HFFc6 (cell line): ENCODE measurements around the gene PRPF40B. TPM values are rescaled to one million over a fixed set of nuclear protein-coding genes. Genes with fewer than 3 reads are reported as not detected.
"Not testable (repeated sequence)": the region's sequence is repeated elsewhere in the genome, so short reads cannot be mapped to it uniquely, and the experiment has no call there.

Experiments
- DNase-seq: peaks from one replicate; pipeline ENCODE4 v3.0.0-alpha.2; 2018
- H3K27ac Mint-ChIP-seq: 2 replicates; pipeline ENCODE4 v1.8.0; 2020; ENCODE audit warnings: mild to moderate bottlenecking, mixed read lengths
- H3K27me3 Mint-ChIP-seq: 2 replicates; pipeline ENCODE4 v1.8.0; 2021; ENCODE audit warnings: mild to moderate bottlenecking, moderate library complexity, mixed read lengths; ENCODE audit not compliant: insufficient read depth
- H3K36me3 Mint-ChIP-seq: 2 replicates; pipeline ENCODE4 v1.8.0; 2021; ENCODE audit warnings: low read depth, mixed read lengths
- H3K4me1 Mint-ChIP-seq: 2 replicates; pipeline ENCODE4 v1.8.0; 2020; ENCODE audit warnings: low read depth, mixed read lengths
- H3K4me3 Mint-ChIP-seq: 2 replicates; pipeline ENCODE4 v1.8.0; 2020; ENCODE audit warnings: mild to moderate bottlenecking, moderate library complexity, mixed read lengths
- H3K9me3 Mint-ChIP-seq: 2 replicates; pipeline ENCODE4 v1.8.0; 2020; ENCODE audit warnings: mild to moderate bottlenecking, mixed read lengths
- CTCF ChIP-seq: fragments of 200-600 bp; sonication (generic); IDR thresholded peaks from 2 replicates; pipeline ENCODE4 v1.5.0; 2021; ENCODE audit warnings: antibody characterized with exemption, mild to moderate bottlenecking
- total RNA-seq, 6 experiments: library from RNA; stranded (reverse); fragmentation: NEBNext Ultra II Directional; extraction: Animal tissue kit (Norgen Biotek cat#: 25700); gene quantifications; 2 replicates in 1 of 6; 3 replicates in 5 of 6; pipeline ENCODE4 v1.2.3, GENCODE V29; 2021

PRPF40B gene
- total RNA-seq, 6 experiments from 2014 or later: 10.3 to 11.9 (median 11.2) TPM

- no peak for DNase-seq
- Mint-ChIP-seq H3K27ac (no peak overlapping the region), H3K27me3 (no peaks in the 10 kb centered on the region; the same call in 1 of the 2 replicates), H3K9me3 (no peaks in the 10 kb centered on the region), H3K4me1 (peaks cover 10% of the 10 kb centered on the region), H3K4me3 (no peak overlapping the region), H3K36me3 (no peaks in the 10 kb centered on the region)
- no peak for TF ChIP-seq CTCF
Observed at GRCh38 chr12:49604856-49605255, 18.5 kb upstream of the PRPF40B start.

GRCh38 chr12:49605539-49605938 is 17.8 kb upstream of the PRPF40B start, which contains the start of gene FAM186B:
Gene FAM186B, minus strand, starts transcription at chr12:49605639. Its CDS starts 162 bp downstream, at chr12:49605477.
- peaks cover 14% of the 10 kb centered on the region for H3K4me1 Mint-ChIP-seq
- not testable (repeated sequence) for H3K27ac Mint-ChIP-seq, H3K36me3 Mint-ChIP-seq, H3K9me3 Mint-ChIP-seq, H3K27me3 Mint-ChIP-seq, H3K4me3 Mint-ChIP-seq, DNase-seq

GRCh38 chr12:49609059-49609874 is 14.1 kb upstream of the PRPF40B start:
- no peaks in the 10 kb centered on the region for H3K36me3 Mint-ChIP-seq
- peaks cover 6% of the 10 kb centered on the region for H3K27me3 Mint-ChIP-seq
- no peak overlapping the region for H3K27ac Mint-ChIP-seq
- H3K9me3 Mint-ChIP-seq: peaks cover 1% of the 10 kb centered on the region; the same call in 1 of the 2 replicates
- H3K4me3 Mint-ChIP-seq: no peak overlapping the region
- no peak for TF ChIP-seq CTCF
- H3K4me1 Mint-ChIP-seq: peaks cover 14% of the 10 kb centered on the region
- no peak for DNase-seq

- peaks cover 6% of the 10 kb centered on the region for H3K27me3 Mint-ChIP-seq
- no peaks in the 10 kb centered on the region for H3K36me3 Mint-ChIP-seq
- peak; percentile 73 for DNase-seq
- peaks cover 14% of the 10 kb centered on the region for H3K4me1 Mint-ChIP-seq
- TF ChIP-seq CTCF: peak; percentile 60
- peaks cover 3% of the 10 kb centered on the region; the same call in 1 of the 2 replicates for H3K9me3 Mint-ChIP-seq
- no peak overlapping the region for H3K27ac Mint-ChIP-seq
- H3K4me3 Mint-ChIP-seq: no peak overlapping the region
Observed at GRCh38 chr12:49609875-49610154, 13.5 kb upstream of the PRPF40B start.

GRCh38 chr12:49610785-49611184 is 12.6 kb upstream of the PRPF40B start:
- H3K27ac Mint-ChIP-seq, H3K9me3 Mint-ChIP-seq, H3K4me3 Mint-ChIP-seq, DNase-seq, H3K27me3 Mint-ChIP-seq, H3K36me3 Mint-ChIP-seq: not testable (repeated sequence)
- peaks cover 14% of the 10 kb centered on the region for H3K4me1 Mint-ChIP-seq

GRCh38 chr12:49612210-49612609 is 11.2 kb upstream of the PRPF40B start:
- Mint-ChIP-seq H3K4me1 (peaks cover 14% of the 10 kb centered on the region), H3K36me3 (peaks cover 9% of the 10 kb centered on the region; the same call in 1 of the 2 replicates), H3K27me3 (peaks cover 6% of the 10 kb centered on the region), H3K4me3 (no peak overlapping the region), H3K9me3 (peaks cover 21% of the 10 kb centered on the region), H3K27ac (no peak overlapping the region)
- DNase-seq: no peak
- no peak for TF ChIP-seq CTCF
